IMR-90 (cell line): ENCODE results near the gene MED17. TPM values are rescaled to one million over a fixed set of nuclear protein-coding genes. Genes with fewer than 3 reads are reported as not detected.

ENCODE experiments used
- ATAC-seq: fragments of 200-7000 bp; cut with Tn5 transposase; 2 replicates; pipeline ENCODE4 v1.9.1; 2020; ENCODE audit warnings: low read depth, mild to moderate bottlenecking, moderate library complexity
- BruUV-seq: library from RNA; stranded (reverse); fragments of 400-500 nt; replicated peaks from 2 replicates; lab custom pipeline; 2021; lab: Mats Ljungman, UMichigan
- CTCF ChIA-PET: fragments of 300-600 bp; formaldehyde crosslinking; extraction: SDS; loops from one replicate; lab custom pipeline; 2021; ENCODE audit warnings: antibody characterized with exemption; lab: Yijun Ruan, JAX
- POLR2A ChIA-PET: fragments of 300-600 bp; sonication (Branson Sonifier 250); formaldehyde crosslinking; loops from one replicate; lab custom pipeline; 2022; ENCODE audit warnings: antibody characterized with exemption; ENCODE audit not compliant: unreplicated experiment; lab: Charles Lee
- DNase-seq: peaks from one replicate; pipeline ENCODE4 v3.0.0; 2013
- H2AFZ ChIP-seq: replicated peaks from 2 replicates; pipeline ENCODE3; 2013; ENCODE audit warnings: low read length, mild to moderate bottlenecking; ENCODE audit not compliant: poor library complexity
- H2AK5ac ChIP-seq: 2 replicates; pipeline ENCODE4 v1.6.1; 2013; ENCODE audit warnings: low read depth, low read length, inconsistent platforms
- H2AK9ac ChIP-seq: replicated peaks from 2 replicates; pipeline ENCODE3; 2013; ENCODE audit warnings: mild to moderate bottlenecking, low read depth, low read length, moderate library complexity; ENCODE audit not compliant: poor library complexity
- H2BK120ac ChIP-seq: 2 replicates; pipeline ENCODE4 v1.6.1; 2013; ENCODE audit warnings: low read depth, low read length, inconsistent platforms
- H2BK15ac ChIP-seq: 3 replicates; pipeline ENCODE4 v1.6.1; 2013; ENCODE audit warnings: low read depth, low read length, inconsistent platforms
- H2BK20ac ChIP-seq: 2 replicates; pipeline ENCODE4 v1.6.1; 2013; ENCODE audit warnings: low read depth, mild to moderate bottlenecking, inconsistent platforms, low read length, moderate library complexity
- H2BK5ac ChIP-seq: 2 replicates; pipeline ENCODE4 v1.6.1; 2013; ENCODE audit warnings: mild to moderate bottlenecking, low read depth, low read length, inconsistent platforms; ENCODE audit not compliant: poor library complexity, severe bottlenecking
- H3K14ac ChIP-seq: replicated peaks from 2 replicates; pipeline ENCODE4 v1.6.1; 2013; ENCODE audit warnings: low read depth, low read length, inconsistent platforms
- H3K18ac ChIP-seq: 2 replicates; pipeline ENCODE4 v1.6.1; 2013; ENCODE audit warnings: low read depth, low read length, control low read depth
- H3K23ac ChIP-seq: 2 replicates; pipeline ENCODE4 v1.6.1; 2013; ENCODE audit warnings: low read depth, low read length, inconsistent platforms
- H3K27ac ChIP-seq: 2 replicates; pipeline ENCODE4 v1.5.1; 2013; ENCODE audit warnings: mild to moderate bottlenecking, control low read depth, low read length; ENCODE audit not compliant: insufficient read depth
- H3K27me3 ChIP-seq: 2 replicates; pipeline ENCODE4 v1.6.1; 2013; ENCODE audit warnings: low read length; ENCODE audit not compliant: control insufficient read depth, insufficient read depth
- H3K36me3 ChIP-seq: 2 replicates; pipeline ENCODE4 v1.6.1; 2013; ENCODE audit warnings: low read length, mixed read lengths; ENCODE audit not compliant: control insufficient read depth, insufficient read depth
- H3K4ac ChIP-seq: 2 replicates; pipeline ENCODE4 v1.6.1; 2013; ENCODE audit warnings: low read depth, low read length, inconsistent platforms
- H3K4me1 ChIP-seq: 2 replicates; pipeline ENCODE4 v1.6.1; 2013; ENCODE audit warnings: low read length, mixed read lengths; ENCODE audit not compliant: control insufficient read depth, insufficient read depth
- H3K4me2 ChIP-seq: 2 replicates; pipeline ENCODE4 v1.6.1; 2013; ENCODE audit warnings: low read depth, mild to moderate bottlenecking, control low read depth, low read length, moderate library complexity
- H3K4me3 ChIP-seq: 2 replicates; pipeline ENCODE4 v1.5.1; 2013; ENCODE audit warnings: low read depth, mild to moderate bottlenecking, control low read depth, low read length, moderate library complexity; ENCODE audit not compliant: insufficient read depth
- H3K56ac ChIP-seq: 2 replicates; pipeline ENCODE4 v1.6.1; 2013; ENCODE audit warnings: low read length, inconsistent platforms; ENCODE audit not compliant: insufficient read depth; ENCODE audit errors: extremely low read depth
- H3K79me1 ChIP-seq, 2 experiments: 2 replicates each; pipeline ENCODE4 v1.6.1; 2013; ENCODE audit warnings: low read length in 2 of 2, inconsistent platforms in 1 of 2, low read depth in 1 of 2
- H3K9ac ChIP-seq: 2 replicates; pipeline ENCODE4 v1.6.1; 2013; ENCODE audit warnings: low read depth, low read length, control low read depth
- H3K9me1 ChIP-seq: 2 replicates; pipeline ENCODE4 v1.6.1; 2013; ENCODE audit warnings: low read length, inconsistent platforms; ENCODE audit not compliant: insufficient read depth
- H3K9me3 ChIP-seq: 2 replicates; pipeline ENCODE4 v1.6.1; 2013; ENCODE audit warnings: low read length; ENCODE audit not compliant: control insufficient read depth, insufficient read depth
- H4K20me1 ChIP-seq: 2 replicates; pipeline ENCODE4 v1.6.1; 2013; ENCODE audit warnings: low read length, inconsistent platforms; ENCODE audit not compliant: insufficient read depth
- H4K5ac ChIP-seq: 2 replicates; pipeline ENCODE4 v1.6.1; 2013; ENCODE audit warnings: mild to moderate bottlenecking, low read depth, low read length, control low read depth
- H4K8ac ChIP-seq, 2 experiments: 2 replicates each; pipeline ENCODE4 v1.6.1; 2013; ENCODE audit warnings: low read depth in 2 of 2, low read length in 2 of 2, control low read depth in 1 of 2, inconsistent platforms in 1 of 2
- H4K91ac ChIP-seq: 2 replicates; pipeline ENCODE4 v1.6.1; 2013; ENCODE audit warnings: low read depth, low read length, inconsistent platforms; ENCODE audit not compliant: insufficient read depth
- MAFK ChIP-seq: IDR thresholded peaks from 2 replicates; pipeline ENCODE4 v1.6.1; 2012; ENCODE audit warnings: low read depth, low read length, improper control_type of control experiment
- WGBS, 2 experiments: methylation state at CpG; one replicate each; pipeline versions ENCODE4 v1.1.5 to v1.1.7; 2013; ENCODE audit warnings: missing lambda C conversion rate in 2 of 2; ENCODE audit not compliant: insufficient read length in 1 of 2; ENCODE audit errors: extremely low coverage in 2 of 2; 5-methylcytosine and 5-hydroxymethylcytosine counted together
- dilution Hi-C: fragments of 300-500 bp; cut with HindIII; formaldehyde crosslinking; loops from one replicate; pipeline ENCODE4 v1.14.3; 2018; ENCODE audit warnings: low sequenced_read_pairs; ENCODE audit not compliant: unreplicated experiment
- in situ Hi-C: fragments of 300-500 bp; cut with MboI; formaldehyde crosslinking; loops from 3 replicates; pipeline ENCODE4 v1.14.3; 2019; ENCODE audit warnings: low sequenced_read_pairs, inconsistent platforms, mixed read lengths
- intact Hi-C: fragments of 100-400 bp; cut with micrococcal nuclease; formaldehyde crosslinking; loops from 2 replicates; pipeline ENCODE4 v1.10.0; 2022
- polyA plus RNA-seq, 3 experiments: library from polyadenylated mRNA; depleted of rRNA; stranded (reverse); fragments of >200 nt; gene quantifications; 2 replicates each; pipeline ENCODE4 v1.2.3, GENCODE V29; 2012; ENCODE audit warnings: low replicate concordance in 1 of 3
- total RNA-seq: library from RNA; depleted of rRNA; stranded (reverse); fragments of >200 nt; gene quantifications from 2 replicates; pipeline ENCODE4 v1.2.3, GENCODE V29; 2012
- TF ChIP-seq, protein P1 (sequence below): conservative IDR thresholded peaks from 2 replicates; pipeline ENCODE4 v1.5.1; 2012; ENCODE audit warnings: mild to moderate bottlenecking, low read depth, low read length, improper control_type of control experiment

MED17 gene
- total and polyA plus RNA-seq, 2 of the 4 experiments (the other 2 are of a cell fraction): 20.0 to 23.3 TPM

DNA sequence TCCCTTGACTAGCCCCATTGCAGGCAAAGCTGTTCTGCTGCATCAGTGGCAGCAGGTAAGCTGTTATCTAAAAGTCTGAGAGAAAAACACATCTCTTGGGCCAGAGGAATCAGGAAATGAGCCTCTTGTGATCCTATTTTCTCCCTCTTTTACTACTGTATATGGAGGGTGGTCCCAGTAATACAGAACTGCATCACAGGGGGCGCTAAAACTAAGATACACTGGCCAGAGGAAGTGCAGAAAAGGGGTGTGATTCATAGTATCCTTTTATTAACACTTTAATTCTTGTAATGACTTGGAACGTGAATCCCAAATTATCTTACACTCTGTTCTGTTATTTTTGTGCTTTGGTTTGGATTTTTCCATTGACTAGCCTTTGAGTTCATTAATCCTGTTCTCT, 8.8 kb upstream of the MED17 start:
- no peaks in the 10 kb centered on the region for H3K9me1 ChIP-seq
- H3K27ac ChIP-seq: no peak overlapping the region
- no peak overlapping the region for H4K5ac ChIP-seq
- H3K4me3 ChIP-seq: no peak overlapping the region
- dilution Hi-C loops: no loop called here
- BruUV-seq: no TSS peak
- intact Hi-C loops: no loop called here
- H2BK5ac ChIP-seq: no peak overlapping the region
- ATAC-seq (no peak), DNase-seq (no peak)
- no peak overlapping the region for H4K91ac ChIP-seq
- in situ Hi-C loops: no loop called here
- no peaks in the 10 kb centered on the region for H4K20me1 ChIP-seq
- POLR2A ChIA-PET: interaction anchor here (0.6 kb wide), 1 partner anchor 36 kb away, joined by 3 read pairs; no protein-coding TSS in a partner anchor
- H3K9me3 ChIP-seq: peaks cover 2% of the 10 kb centered on the region; the same call in 1 of the 2 replicates
- no peak overlapping the region for H2AK5ac ChIP-seq
- H3K4me1 ChIP-seq: no peaks in the 10 kb centered on the region
- no peak overlapping the region for H2BK120ac ChIP-seq
- H2BK15ac ChIP-seq: no peak overlapping the region
- no peak overlapping the region for H2AK9ac ChIP-seq
- CTCF ChIA-PET: interaction anchor here (0.6 kb wide), 1 partner anchor 27 kb away, joined by 4 read pairs; no protein-coding TSS in a partner anchor
- TF ChIP-seq, protein P1, sequence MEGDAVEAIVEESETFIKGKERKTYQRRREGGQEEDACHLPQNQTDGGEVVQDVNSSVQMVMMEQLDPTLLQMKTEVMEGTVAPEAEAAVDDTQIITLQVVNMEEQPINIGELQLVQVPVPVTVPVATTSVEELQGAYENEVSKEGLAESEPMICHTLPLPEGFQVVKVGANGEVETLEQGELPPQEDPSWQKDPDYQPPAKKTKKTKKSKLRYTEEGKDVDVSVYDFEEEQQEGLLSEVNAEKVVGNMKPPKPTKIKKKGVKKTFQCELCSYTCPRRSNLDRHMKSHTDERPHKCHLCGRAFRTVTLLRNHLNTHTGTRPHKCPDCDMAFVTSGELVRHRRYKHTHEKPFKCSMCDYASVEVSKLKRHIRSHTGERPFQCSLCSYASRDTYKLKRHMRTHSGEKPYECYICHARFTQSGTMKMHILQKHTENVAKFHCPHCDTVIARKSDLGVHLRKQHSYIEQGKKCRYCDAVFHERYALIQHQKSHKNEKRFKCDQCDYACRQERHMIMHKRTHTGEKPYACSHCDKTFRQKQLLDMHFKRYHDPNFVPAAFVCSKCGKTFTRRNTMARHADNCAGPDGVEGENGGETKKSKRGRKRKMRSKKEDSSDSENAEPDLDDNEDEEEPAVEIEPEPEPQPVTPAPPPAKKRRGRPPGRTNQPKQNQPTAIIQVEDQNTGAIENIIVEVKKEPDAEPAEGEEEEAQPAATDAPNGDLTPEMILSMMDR: peak; percentile 23; the same call in 1 of the 2 replicates
- no peak for TF ChIP-seq MAFK
- H3K36me3 ChIP-seq: no peaks in the 10 kb centered on the region
- no peak overlapping the region for H2AFZ ChIP-seq
- no peaks in the 10 kb centered on the region for H3K79me1 ChIP-seq
- H3K23ac ChIP-seq: no peak overlapping the region
- H3K18ac ChIP-seq: no peak overlapping the region
- no peaks in the 10 kb centered on the region for H3K27me3 ChIP-seq
- H3K56ac ChIP-seq: no peak overlapping the region
- no peak overlapping the region for H2BK20ac ChIP-seq
- H3K9ac ChIP-seq: no peak overlapping the region
- H3K4me2 ChIP-seq: no peak overlapping the region
- H4K8ac ChIP-seq: no peak overlapping the region
- no CpG with 5 or more reads among the region's 2 CpGs for WGBS, 2 experiments
- H3K4ac ChIP-seq: no peak overlapping the region
- H3K14ac ChIP-seq: no peak overlapping the region
